ENCODE results near the gene ERP27.
A peak's percentile ranks its signal among the peaks of the same experiment; 100 is the strongest.

ERP27 gene

DNA sequence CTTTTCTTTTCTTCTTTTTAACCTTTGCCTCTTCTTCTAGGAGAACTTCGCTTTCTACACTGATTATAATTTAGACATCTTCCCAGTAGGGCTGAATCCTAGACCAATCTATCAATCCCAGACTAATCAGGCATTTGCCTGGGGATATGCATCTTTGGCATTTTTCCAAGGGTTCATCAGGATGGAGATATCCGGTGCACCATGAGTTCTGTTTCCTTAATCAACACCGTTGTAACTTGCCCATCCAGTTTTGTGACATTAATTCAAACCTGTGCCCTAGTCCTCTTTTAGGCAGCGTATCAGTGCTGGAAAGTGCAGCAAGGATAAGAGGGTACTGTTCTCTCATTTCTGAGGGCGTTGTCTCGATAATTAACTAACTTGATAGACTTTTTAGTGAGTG, 52.1 kb downstream of the ERP27 start:
- H3K9me2 ChIP-seq (ENCODE audit: low read depth, low read length): no peaks in the 10 kb centered on the region
- H3K9me3 ChIP-seq (ENCODE audit: low read length): no peaks in the 10 kb centered on the region
- H3K79me2 ChIP-seq (ENCODE audit: insufficient read depth, low read length): no peaks in the 10 kb centered on the region
- H2AFZ ChIP-seq (ENCODE audit: low read length): no peak overlapping the region
- H3K9ac ChIP-seq (ENCODE audit: low read length): no peak overlapping the region
- no peak overlapping the region for H3K4me3 ChIP-seq (ENCODE audit: low read depth, low read length, poor library complexity, severe bottlenecking)
- no peaks in the 10 kb centered on the region for H4K20me1 ChIP-seq (ENCODE audit: insufficient read depth, low read length)
- no peaks in the 10 kb centered on the region for H3K27me3 ChIP-seq (ENCODE audit: insufficient read depth, low read length)
- no peak for TF ChIP-seq EZH2 (IDR thresholded peaks at IDR 0.05; ENCODE audit: borderline replicate concordance, low read length)
- TF ChIP-seq, protein P1, sequence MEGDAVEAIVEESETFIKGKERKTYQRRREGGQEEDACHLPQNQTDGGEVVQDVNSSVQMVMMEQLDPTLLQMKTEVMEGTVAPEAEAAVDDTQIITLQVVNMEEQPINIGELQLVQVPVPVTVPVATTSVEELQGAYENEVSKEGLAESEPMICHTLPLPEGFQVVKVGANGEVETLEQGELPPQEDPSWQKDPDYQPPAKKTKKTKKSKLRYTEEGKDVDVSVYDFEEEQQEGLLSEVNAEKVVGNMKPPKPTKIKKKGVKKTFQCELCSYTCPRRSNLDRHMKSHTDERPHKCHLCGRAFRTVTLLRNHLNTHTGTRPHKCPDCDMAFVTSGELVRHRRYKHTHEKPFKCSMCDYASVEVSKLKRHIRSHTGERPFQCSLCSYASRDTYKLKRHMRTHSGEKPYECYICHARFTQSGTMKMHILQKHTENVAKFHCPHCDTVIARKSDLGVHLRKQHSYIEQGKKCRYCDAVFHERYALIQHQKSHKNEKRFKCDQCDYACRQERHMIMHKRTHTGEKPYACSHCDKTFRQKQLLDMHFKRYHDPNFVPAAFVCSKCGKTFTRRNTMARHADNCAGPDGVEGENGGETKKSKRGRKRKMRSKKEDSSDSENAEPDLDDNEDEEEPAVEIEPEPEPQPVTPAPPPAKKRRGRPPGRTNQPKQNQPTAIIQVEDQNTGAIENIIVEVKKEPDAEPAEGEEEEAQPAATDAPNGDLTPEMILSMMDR (IDR thresholded peaks at IDR 0.05; ENCODE audit: low read length): no peak
- H3F3A ChIP-seq (ENCODE audit: insufficient read depth, low read length): no peaks in the 10 kb centered on the region
- no peak overlapping the region for H3K27ac ChIP-seq (ENCODE audit: low read depth, low read length, poor library complexity, severe bottlenecking)
- H3K4me2 ChIP-seq (ENCODE audit: low read length): no peak overlapping the region
- H3K36me3 ChIP-seq (ENCODE audit: insufficient read depth, low read length): no peaks in the 10 kb centered on the region
- H3K4me1 ChIP-seq (ENCODE audit: insufficient read depth, low read length, severe bottlenecking): peaks cover 30% of the 10 kb centered on the region

DNA sequence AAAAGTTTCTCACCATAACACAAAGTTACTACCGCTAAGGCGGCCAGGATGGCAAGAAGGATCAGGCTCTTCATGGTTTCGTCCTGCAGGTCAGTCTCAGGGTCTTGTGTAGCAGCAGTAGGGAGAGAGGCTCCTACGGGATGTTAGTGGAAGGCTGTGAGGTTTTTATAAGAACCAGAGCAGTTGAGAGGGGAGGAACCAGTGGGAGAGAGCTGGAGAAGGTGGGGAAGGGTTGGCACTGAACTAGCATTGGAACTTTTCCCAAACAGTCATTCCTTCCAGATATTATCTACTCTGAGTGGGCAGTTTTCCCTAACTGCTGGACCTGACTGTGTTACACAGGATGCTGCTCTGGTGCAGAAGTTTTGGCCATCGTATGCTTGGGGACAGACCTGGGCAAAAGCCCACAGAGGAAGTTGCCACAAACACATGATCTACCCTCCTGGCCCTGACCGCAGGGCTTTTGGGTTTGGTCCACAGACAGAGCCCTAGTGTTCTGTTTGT, 52.6 kb downstream of the ERP27 start, which contains the start of gene MGP:
MGP (minus strand) TSS at position 137 of the 504 bp plus-strand sequence; CDS start at position 74, 63 bp downstream.
- no peaks in the 10 kb centered on the region for H3K27me3 ChIP-seq (ENCODE audit: insufficient read depth, low read length)
- H3K36me3 ChIP-seq (ENCODE audit: insufficient read depth, low read length): no peaks in the 10 kb centered on the region
- no peak within 1 kb of the TSS for H3K9ac ChIP-seq (ENCODE audit: low read length)
- TF ChIP-seq, protein P1 (IDR thresholded peaks at IDR 0.05; ENCODE audit: low read length): no peak
- no peak for TF ChIP-seq EZH2 (IDR thresholded peaks at IDR 0.05; ENCODE audit: borderline replicate concordance, low read length)
- H3K9me3 ChIP-seq (ENCODE audit: low read length): no peaks in the 10 kb centered on the region
- peaks cover 34% of the 10 kb centered on the region for H3K4me1 ChIP-seq (ENCODE audit: insufficient read depth, low read length, severe bottlenecking)
- H3F3A ChIP-seq (ENCODE audit: insufficient read depth, low read length): no peaks in the 10 kb centered on the region
- no peak within 1 kb of the TSS for H2AFZ ChIP-seq (ENCODE audit: low read length)
- H4K20me1 ChIP-seq (ENCODE audit: insufficient read depth, low read length): no peaks in the 10 kb centered on the region
- no peak within 1 kb of the TSS for H3K27ac ChIP-seq (ENCODE audit: low read depth, low read length, poor library complexity, severe bottlenecking)
- no peaks in the 10 kb centered on the region for H3K9me2 ChIP-seq (ENCODE audit: low read depth, low read length)
- H3K79me2 ChIP-seq (ENCODE audit: insufficient read depth, low read length): no peaks in the 10 kb centered on the region
- no peak within 1 kb of the TSS for H3K4me2 ChIP-seq (ENCODE audit: low read length)
- H3K4me3 ChIP-seq (ENCODE audit: low read depth, low read length, poor library complexity, severe bottlenecking): no peak within 1 kb of the TSS

DNA sequence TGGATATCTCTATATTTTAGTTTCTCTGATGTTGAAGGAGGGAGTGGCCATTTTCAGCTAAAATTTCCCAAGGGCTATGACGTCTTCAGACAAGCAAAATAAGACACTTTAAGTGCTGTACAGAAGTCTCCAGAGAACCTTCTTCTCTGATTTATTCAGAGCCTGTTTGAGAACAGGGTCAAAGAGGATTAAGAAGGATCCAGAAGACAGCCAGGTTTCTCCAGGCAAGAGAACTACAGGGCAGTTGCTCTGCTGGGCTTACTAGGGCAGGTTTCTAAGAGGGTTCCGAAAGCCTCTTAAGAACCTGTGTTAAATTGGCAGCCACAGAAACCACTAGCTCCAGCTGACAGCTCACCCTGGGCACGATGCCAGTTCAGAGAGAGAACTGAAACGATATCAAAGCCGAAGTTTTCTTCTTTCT, 53.9 kb downstream of the ERP27 start:
- Histone ChIP-seq H3K36me3 (ENCODE audit: insufficient read depth, low read length) (no peaks in the 10 kb centered on the region), H3K27ac (ENCODE audit: low read depth, low read length, poor library complexity, severe bottlenecking) (peak overlapping the region; percentile 62), H3K9me3 (ENCODE audit: low read length) (peaks cover 4% of the 10 kb centered on the region), H2AFZ (ENCODE audit: low read length) (no peak overlapping the region), H3K27me3 (ENCODE audit: insufficient read depth, low read length) (no peaks in the 10 kb centered on the region), H3K9ac (ENCODE audit: low read length) (no peak overlapping the region), H3K79me2 (ENCODE audit: insufficient read depth, low read length) (no peaks in the 10 kb centered on the region), H4K20me1 (ENCODE audit: insufficient read depth, low read length) (no peaks in the 10 kb centered on the region), H3F3A (ENCODE audit: insufficient read depth, low read length) (no peaks in the 10 kb centered on the region), H3K9me2 (ENCODE audit: low read depth, low read length) (no peaks in the 10 kb centered on the region), H3K4me2 (ENCODE audit: low read length) (peak overlapping the region; percentile 32), H3K4me1 (ENCODE audit: insufficient read depth, low read length, severe bottlenecking) (peaks cover 39% of the 10 kb centered on the region), H3K4me3 (ENCODE audit: low read depth, low read length, poor library complexity, severe bottlenecking) (no peak overlapping the region)
- TF ChIP-seq EZH2 (IDR thresholded peaks at IDR 0.05; ENCODE audit: borderline replicate concordance, low read length): no peak
- TF ChIP-seq, protein P1 (IDR thresholded peaks at IDR 0.05; ENCODE audit: low read length): no peak

Data from OCI-LY1 (cell line).